Progenitor cell of endocrine pancreas (in vitro differentiated cells): Measurements from ENCODE around the gene LHX4. TPM values are rescaled to one million over a fixed set of nuclear protein-coding genes. Genes with fewer than 3 reads are reported as not detected.

Experiments
- DNase-seq: peaks from one replicate; pipeline ENCODE4 v3.0.0; 2021; ENCODE audit warnings: low spot score; ENCODE audit not compliant: unreplicated experiment
- H3K27ac Mint-ChIP-seq: 2 replicates; pipeline ENCODE4 v1.8.0; 2021; ENCODE audit warnings: mild to moderate bottlenecking, moderate library complexity, mixed read lengths
- H3K27me3 Mint-ChIP-seq: 2 replicates; pipeline ENCODE4 v1.8.0; 2021; ENCODE audit warnings: mixed read lengths
- H3K36me3 Mint-ChIP-seq: 2 replicates; pipeline ENCODE4 v1.8.0; 2022; ENCODE audit warnings: mixed read lengths; ENCODE audit not compliant: insufficient read depth
- H3K4me1 Mint-ChIP-seq: 2 replicates; pipeline ENCODE4 v1.8.0; 2021; ENCODE audit warnings: low read depth, mixed read lengths
- H3K4me3 Mint-ChIP-seq: 2 replicates; pipeline ENCODE4 v1.8.0; 2021; ENCODE audit warnings: low read depth, mild to moderate bottlenecking, moderate library complexity, mixed read lengths
- H3K9me3 Mint-ChIP-seq: 2 replicates; pipeline ENCODE4 v1.8.0; 2021; ENCODE audit warnings: low read depth, mixed read lengths
- CTCF ChIP-seq: fragments of 200-600 bp; sonication (generic); IDR thresholded peaks from one replicate; pipeline ENCODE4 v1.5.0; 2021; ENCODE audit warnings: antibody characterized with exemption, mild to moderate bottlenecking; ENCODE audit not compliant: unreplicated experiment
- total RNA-seq: library from RNA; stranded (reverse); gene quantifications from 2 replicates; pipeline ENCODE4 v1.2.1, GENCODE V29; 2021

LHX4 gene
- total RNA-seq, 1 donor from 2014 or later = 0.55 TPM

- Mint-ChIP-seq H3K9me3 (no peaks in the 10 kb centered on the region), H3K4me1 (no peaks in the 10 kb centered on the region), H3K4me3 (no peak overlapping the region), H3K27me3 (peaks cover 10% of the 10 kb centered on the region), H3K36me3 (peaks cover 2% of the 10 kb centered on the region), H3K27ac (no peak overlapping the region)
- no peak for DNase-seq
- no peak for TF ChIP-seq CTCF
Observed at GRCh38 chr1:180204231-180204630, 25.8 kb upstream of the LHX4 start.

GRCh38 chr1:180206581-180206980, 23.5 kb upstream of the LHX4 start:
- no peaks in the 10 kb centered on the region for H3K9me3 Mint-ChIP-seq
- peaks cover 1% of the 10 kb centered on the region for H3K36me3 Mint-ChIP-seq
- H3K4me1 Mint-ChIP-seq = no peaks in the 10 kb centered on the region
- H3K27me3 Mint-ChIP-seq = peaks cover 11% of the 10 kb centered on the region
- H3K4me3 Mint-ChIP-seq = no peak overlapping the region
- H3K27ac Mint-ChIP-seq = no peak overlapping the region
- no peak for DNase-seq
- TF ChIP-seq CTCF = no peak

- Mint-ChIP-seq H3K36me3 (no peaks in the 10 kb centered on the region), H3K27ac (no peak overlapping the region), H3K27me3 (peaks cover 17% of the 10 kb centered on the region), H3K4me1 (no peaks in the 10 kb centered on the region), H3K4me3 (no peak overlapping the region), H3K9me3 (no peaks in the 10 kb centered on the region)
- DNase-seq = no peak
- no peak for TF ChIP-seq CTCF
Observed at GRCh38 chr1:180208264-180208663, 21.8 kb upstream of the LHX4 start.

- Mint-ChIP-seq H3K27me3 (peaks cover 17% of the 10 kb centered on the region), H3K4me1 (no peaks in the 10 kb centered on the region), H3K36me3 (no peaks in the 10 kb centered on the region), H3K9me3 (no peaks in the 10 kb centered on the region), H3K4me3 (no peak overlapping the region), H3K27ac (no peak overlapping the region)
- TF ChIP-seq CTCF = no peak
- no peak for DNase-seq
Observed at GRCh38 chr1:180210008-180210620, 19.9 kb upstream of the LHX4 start.

GRCh38 chr1:180211156-180211859, 18.8 kb upstream of the LHX4 start:
- Mint-ChIP-seq H3K36me3 (no peaks in the 10 kb centered on the region), H3K4me1 (no peaks in the 10 kb centered on the region), H3K27me3 (peaks cover 25% of the 10 kb centered on the region), H3K4me3 (no peak overlapping the region), H3K27ac (no peak overlapping the region), H3K9me3 (no peaks in the 10 kb centered on the region)
- no peak for TF ChIP-seq CTCF
- no peak for DNase-seq
